ENCODE data around the gene FIBP.
"Not testable (repeated sequence)": the region's sequence is repeated elsewhere in the genome, so short reads cannot be mapped to it uniquely, and the experiment has no call there.

FIBP gene

DNA sequence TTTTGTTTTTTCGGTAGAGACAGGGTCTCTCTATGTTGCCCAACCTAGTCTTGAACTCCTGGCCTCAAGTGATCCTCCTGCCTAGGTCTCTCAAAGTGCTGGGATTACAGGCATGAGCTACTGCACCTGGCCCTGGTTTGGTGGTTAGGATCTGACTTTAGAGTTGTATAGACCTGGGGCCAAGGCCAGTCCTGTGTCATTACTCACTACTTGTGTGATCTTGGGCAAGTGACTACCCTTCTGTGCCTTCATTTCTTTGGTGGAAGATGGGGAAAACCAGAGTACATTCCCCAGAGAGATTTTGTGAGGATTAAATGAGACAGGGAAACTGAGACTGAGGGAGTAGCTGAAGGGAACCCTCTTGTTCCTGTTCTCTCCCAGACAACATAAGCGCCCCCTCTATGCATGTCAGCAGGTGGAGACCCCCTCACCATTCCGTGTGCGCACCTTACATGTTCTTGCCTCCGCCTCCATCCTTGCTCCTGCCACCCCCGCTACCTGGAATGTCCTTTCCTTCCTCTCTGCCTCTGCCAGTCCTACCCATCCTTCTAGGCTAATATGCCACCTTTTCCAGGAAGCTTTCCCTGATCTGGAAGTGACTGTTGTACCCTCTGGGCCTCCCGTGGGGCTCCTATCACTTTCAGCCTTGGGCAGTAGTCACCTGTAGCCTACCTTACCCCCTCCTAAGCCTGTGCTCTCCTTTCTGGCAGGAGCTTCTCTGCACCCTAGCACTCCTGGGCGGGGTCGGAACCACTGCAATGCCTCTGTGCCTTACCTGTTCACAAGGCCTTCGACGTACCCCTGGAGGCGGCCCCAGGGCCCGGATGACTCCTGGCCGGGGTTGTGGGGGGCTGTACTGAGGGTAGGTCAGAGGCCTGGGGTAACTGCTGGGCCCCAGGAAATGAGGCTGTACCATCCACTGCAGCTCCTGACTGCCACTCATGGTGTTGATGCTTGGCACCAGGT lies 8.0 kb upstream of the FIBP start:
- no peak for TF ChIP-seq POLR2AphosphoS5 (IDR thresholded peaks at IDR 0.05; ENCODE audit: low read depth, low read length)
- TF ChIP-seq POLR2A (IDR thresholded peaks at IDR 0.05; ENCODE audit: low read depth, low read length) = no peak
- TF ChIP-seq TAF1 (IDR thresholded peaks at IDR 0.05; ENCODE audit: borderline replicate concordance, low read depth, low read length) = no peak
- no peak for FAIRE-seq
- no peak for DNase-seq (ENCODE audit: insufficient read length)

DNA sequence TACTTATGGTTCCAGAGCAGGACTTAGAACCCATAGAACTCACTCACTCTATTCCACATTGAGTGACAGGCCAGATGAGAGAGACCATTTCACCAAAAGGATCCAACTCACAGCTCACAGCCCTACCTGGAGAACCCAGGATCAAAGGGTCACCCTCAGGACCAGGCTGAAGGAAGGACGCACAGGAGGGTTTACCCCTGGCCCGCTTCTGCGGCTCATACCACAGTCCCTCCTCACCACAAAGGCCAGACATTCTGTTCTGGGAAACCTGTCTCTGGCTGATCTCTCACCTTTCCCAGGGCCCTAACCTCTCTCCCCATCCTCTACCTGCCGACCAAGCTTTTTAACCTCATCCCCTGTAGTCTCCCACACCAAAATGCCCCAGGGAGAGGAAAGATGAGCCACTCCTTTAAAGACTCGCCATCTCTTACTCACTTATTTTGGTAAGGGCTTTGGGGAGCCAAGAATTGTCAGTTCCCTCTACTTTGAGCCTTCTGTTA lies 7.3 kb upstream of the FIBP start:
- DNase-seq (ENCODE audit: insufficient read length) (no peak), FAIRE-seq (no peak)
- no peak for TF ChIP-seq TAF1 (IDR thresholded peaks at IDR 0.05; ENCODE audit: borderline replicate concordance, low read depth, low read length)
- no peak for TF ChIP-seq POLR2AphosphoS5 (IDR thresholded peaks at IDR 0.05; ENCODE audit: low read depth, low read length)
- no peak for TF ChIP-seq POLR2A (IDR thresholded peaks at IDR 0.05; ENCODE audit: low read depth, low read length)

GRCh38 chr11:65894034-65894591 lies 5.8 kb upstream of the FIBP start:
- FAIRE-seq (peak; percentile 89), DNase-seq (ENCODE audit: insufficient read length) (no peak)
- peak; percentile 68; the same call in 1 of the 2 replicates for TF ChIP-seq POLR2AphosphoS5 (IDR thresholded peaks at IDR 0.05; ENCODE audit: low read depth, low read length)
- TF ChIP-seq TAF1 (IDR thresholded peaks at IDR 0.05; ENCODE audit: borderline replicate concordance, low read depth, low read length) = no peak
- peak; percentile 66; the same call in 1 of the 2 replicates for TF ChIP-seq POLR2A (IDR thresholded peaks at IDR 0.05; ENCODE audit: low read depth, low read length)

DNA sequence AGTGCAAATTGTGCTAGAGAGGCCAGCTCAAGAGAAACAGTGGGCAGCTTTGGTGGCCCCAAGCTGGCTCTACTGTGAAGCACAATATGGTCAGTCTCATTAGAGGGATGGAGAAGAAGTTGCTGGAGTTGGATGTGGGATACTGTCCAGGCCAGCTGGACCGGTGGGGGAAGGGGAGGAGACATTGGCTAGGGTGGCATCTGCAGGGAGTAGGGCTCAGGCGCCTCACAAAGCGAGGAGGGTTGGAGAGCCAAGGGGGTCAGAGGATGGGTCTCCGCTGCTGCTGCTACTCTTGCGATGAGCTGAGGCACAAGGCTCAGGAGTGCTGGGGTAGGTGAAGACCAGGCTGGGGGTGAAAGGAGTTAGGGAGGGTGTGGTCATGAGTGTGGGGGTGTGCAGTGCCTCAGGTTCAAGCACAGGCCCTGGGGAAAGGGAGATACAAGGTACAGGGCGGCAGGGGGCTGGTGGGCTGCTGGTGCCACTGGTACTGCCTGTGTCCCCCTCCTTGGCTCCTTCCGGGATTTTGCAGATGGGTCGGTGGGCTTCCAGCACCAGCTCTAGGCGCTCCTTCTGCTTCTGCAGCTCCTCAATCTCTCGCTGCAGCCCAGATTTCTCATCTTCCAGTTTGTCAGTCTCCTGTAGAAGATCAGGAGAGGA lies 4.5 kb upstream of the FIBP start:
- DNase-seq (ENCODE audit: insufficient read length) (no peak), FAIRE-seq (no peak)
- TF ChIP-seq POLR2A (IDR thresholded peaks at IDR 0.05; ENCODE audit: low read depth, low read length) = no peak; the same call in 1 of the 2 replicates
- no peak for TF ChIP-seq TAF1 (IDR thresholded peaks at IDR 0.05; ENCODE audit: borderline replicate concordance, low read depth, low read length)
- TF ChIP-seq POLR2AphosphoS5 (IDR thresholded peaks at IDR 0.05; ENCODE audit: low read depth, low read length) = 0 out of 2 replicates have a peak, but pooled peaks have one; percentile 27

- not testable (repeated sequence) for DNase-seq (ENCODE audit: insufficient read length)
- peak; percentile 40 for FAIRE-seq
These were observed 3.9 kb upstream of the FIBP start for GRCh38 chr11:65892137-65892540.

DNA sequence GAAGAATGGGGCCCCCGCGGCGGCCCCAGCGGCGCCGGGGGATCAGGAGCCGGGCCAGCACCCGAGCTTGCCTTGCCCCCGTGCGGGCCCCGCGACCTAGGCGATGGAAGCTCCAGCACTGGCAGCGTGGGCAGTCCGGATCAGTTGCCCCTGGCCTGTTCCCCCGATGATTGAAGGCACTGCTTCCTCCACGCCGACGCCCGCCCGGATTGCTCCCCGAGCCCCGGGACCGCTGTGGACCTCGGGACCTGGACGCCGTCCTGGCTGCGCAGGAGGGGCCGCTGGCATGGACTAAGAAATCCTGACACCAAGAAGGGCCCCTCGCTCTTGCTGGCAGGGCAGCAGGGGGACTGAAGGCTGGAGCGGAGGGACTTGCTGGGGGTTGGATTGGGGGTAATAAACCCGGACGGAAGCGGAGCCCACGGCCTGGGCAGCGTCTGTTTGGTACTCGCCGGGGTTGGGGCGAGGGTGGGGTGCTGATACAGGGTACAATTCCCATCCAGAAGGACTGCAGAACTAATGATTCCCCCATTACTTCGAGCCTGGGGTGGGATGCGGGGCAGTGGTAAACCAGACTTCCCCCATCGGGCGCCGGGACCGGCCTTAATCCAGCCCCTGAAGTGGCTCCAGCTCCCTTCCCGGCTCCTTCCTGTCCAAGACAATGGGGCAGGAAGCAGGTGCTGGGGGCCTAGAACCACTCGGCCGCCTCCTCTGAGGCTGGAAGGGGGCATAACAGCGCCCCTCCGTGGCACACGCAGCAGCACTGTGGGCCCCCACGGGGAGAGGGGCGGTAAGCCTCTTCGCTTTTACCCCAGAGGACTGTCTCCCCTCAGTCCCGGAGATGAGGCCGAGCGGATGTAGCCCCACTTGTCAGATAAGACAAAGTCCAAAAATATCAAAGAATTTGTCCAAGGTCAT lies 3.2 kb upstream of the FIBP start:
- DNase-seq (ENCODE audit: insufficient read length) = no peak
- peak; percentile 22; the same call in 1 of the 2 replicates for TF ChIP-seq POLR2A (IDR thresholded peaks at IDR 0.05; ENCODE audit: low read depth, low read length)
- no peak for TF ChIP-seq TAF1 (IDR thresholded peaks at IDR 0.05; ENCODE audit: borderline replicate concordance, low read depth, low read length)
- peak; percentile 69 for FAIRE-seq

DNA sequence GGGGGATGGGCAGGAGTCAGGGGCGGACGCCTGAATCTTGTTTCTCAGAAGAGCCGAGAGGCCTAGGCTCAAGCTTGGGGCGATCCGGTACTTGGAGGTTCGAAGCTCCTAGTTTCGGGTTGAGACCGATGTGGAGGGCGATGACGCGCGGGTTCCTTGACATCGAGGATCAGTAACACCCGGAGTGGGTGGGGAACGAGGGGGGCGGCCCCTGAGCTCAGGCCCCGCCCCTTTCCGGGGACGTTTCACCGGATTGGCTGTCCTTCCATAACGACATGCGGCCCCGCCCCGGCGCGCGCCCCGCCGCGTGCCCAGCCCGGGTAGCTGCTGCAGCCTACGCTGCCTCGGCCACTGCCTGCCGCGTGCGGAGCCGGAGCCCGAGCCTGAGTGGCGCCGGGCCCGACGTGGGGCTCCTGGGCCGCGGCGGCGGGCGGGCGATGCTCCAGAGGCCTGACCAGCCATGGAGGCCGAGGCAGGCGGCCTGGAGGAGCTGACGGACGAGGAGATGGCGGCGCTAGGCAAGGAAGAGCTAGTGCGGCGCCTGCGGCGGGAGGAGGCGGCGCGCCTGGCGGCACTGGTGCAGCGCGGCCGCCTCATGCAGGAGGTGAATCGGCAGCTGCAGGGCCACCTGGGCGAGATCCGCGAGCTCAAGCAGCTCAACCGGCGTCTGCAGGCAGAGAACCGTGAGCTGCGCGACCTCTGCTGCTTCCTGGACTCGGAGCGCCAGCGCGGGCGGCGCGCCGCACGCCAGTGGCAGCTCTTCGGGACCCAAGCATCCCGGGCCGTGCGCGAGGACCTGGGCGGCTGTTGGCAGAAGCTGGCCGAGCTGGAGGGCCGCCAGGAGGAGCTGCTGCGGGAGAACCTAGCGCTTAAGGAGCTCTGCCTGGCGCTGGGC lies 2.3 kb upstream of the FIBP start, which contains the start of gene CCDC85B:
TSS of gene CCDC85B (plus strand) at position 350 of the 895 bp plus-strand sequence. CDS start at position 461, 111 bp downstream.
- TF ChIP-seq TAF1 (IDR thresholded peaks at IDR 0.05; ENCODE audit: borderline replicate concordance, low read depth, low read length) (peak; percentile 89), POLR2A (IDR thresholded peaks at IDR 0.05; ENCODE audit: low read depth, low read length) (peak; percentile 99), POLR2AphosphoS5 (IDR thresholded peaks at IDR 0.05; ENCODE audit: low read depth, low read length) (peak; percentile 96)
- DNase-seq (ENCODE audit: insufficient read length) (peak; percentile 91), FAIRE-seq (peak; percentile 98)

GRCh38 chr11:65887723-65888162 lies 528 bp downstream of the FIBP start:
- TF ChIP-seq TAF1 (IDR thresholded peaks at IDR 0.05; ENCODE audit: borderline replicate concordance, low read depth, low read length) (no peak), POLR2A (IDR thresholded peaks at IDR 0.05; ENCODE audit: low read depth, low read length) (no peak), POLR2AphosphoS5 (IDR thresholded peaks at IDR 0.05; ENCODE audit: low read depth, low read length) (no peak)
- FAIRE-seq (no peak), DNase-seq (ENCODE audit: insufficient read length) (no peak)

DNA sequence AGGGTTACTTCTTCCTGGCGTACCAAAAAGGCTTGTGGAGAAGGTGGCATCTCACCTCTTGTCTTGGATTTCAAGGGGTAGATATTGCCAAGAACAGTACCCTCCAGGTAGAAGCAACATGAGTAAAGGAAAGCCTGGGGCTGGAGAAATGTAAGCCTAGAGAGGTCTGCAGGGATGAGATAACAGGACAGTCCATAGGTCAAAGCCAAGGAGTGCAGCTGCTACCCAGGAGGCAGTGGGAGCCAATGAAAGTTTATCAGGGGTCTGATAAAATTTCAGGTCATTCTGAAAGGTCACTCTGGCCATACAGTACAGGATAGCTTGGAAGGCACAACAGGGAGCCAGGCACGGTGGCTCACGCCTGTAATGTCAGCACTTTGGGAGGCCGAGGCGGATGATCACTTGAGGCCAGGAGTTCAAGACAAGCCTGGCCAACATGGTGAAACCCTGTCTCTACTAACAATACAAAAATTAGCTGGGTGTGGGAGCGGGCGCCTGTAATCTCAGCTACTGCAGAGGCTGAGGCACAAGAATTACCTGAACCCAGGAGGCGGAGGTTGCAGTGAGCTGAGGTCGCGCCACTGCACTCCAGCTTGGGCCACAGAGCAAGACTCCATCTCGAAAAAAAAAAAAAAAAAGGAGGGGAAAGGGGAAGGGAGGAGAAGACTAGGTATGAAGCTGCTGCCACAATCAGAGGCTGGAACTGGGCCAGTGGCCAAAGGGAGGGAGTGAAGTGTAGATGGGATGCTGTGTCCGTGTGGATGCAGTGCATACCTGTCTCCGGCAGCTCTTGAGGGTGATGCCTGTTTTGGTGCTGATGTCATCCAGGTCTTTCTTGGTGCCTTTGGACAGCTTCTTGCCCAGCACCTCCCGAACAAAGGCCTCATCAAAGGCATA lies 1.2 kb downstream of the FIBP start:
- TF ChIP-seq POLR2A (IDR thresholded peaks at IDR 0.05; ENCODE audit: low read depth, low read length) = no peak
- FAIRE-seq (no peak), DNase-seq (ENCODE audit: insufficient read length) (no peak)

Measured in GM12892 (cell line).